Measurements from ENCODE around the gene IFNK.

DNA sequence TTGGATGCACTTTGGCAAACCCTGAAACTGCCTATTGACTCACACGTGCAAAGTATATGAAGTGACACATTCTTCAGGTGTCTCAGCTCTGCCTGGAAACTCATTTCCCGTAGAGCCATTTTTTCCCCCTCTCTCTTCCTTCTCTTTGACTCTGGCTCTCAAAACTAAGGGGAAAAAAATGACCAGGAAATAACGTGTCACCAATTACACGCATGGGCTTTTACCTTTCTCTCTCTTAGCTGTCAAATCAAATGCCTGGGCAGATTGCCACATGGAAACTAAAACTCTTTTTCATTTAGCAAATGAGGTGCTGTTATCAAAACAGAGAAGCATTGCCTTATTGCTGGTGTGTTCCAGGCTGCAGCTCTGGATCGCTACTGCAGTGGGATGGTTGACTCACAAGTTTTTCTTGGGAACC is 18.3 kb upstream of the IFNK start:
- TF ChIP-seq ZNF274 (IDR thresholded peaks at IDR 0.05; ENCODE audit: low read depth, low read length) (no peak), SUZ12 (IDR thresholded peaks at IDR 0.05; ENCODE audit: extremely low read depth, insufficient read depth, insufficient read length) (no peak)

Data from NT2/D1 (cell line).